Colonic mucosa (tissue), 4 donors: ENCODE measurements around the gene PELI1. TPM values are rescaled to one million over a fixed set of nuclear protein-coding genes. Genes with fewer than 3 reads are reported as not detected.

Experiments used
- DNase-seq: peaks from one replicate; pipeline ENCODE4 v3.0.0-alpha.2; 2020
- H3K27ac ChIP-seq: fragments of 200-600 bp; one replicate; pipeline ENCODE4 v1.8.0; 2021
- H3K27me3 ChIP-seq: fragments of 200-600 bp; one replicate; pipeline ENCODE4 v1.8.0; 2021
- H3K36me3 ChIP-seq: fragments of 200-600 bp; one replicate; pipeline ENCODE4 v1.8.0; 2021
- H3K4me1 ChIP-seq: fragments of 200-600 bp; one replicate; pipeline ENCODE4 v1.8.0; 2021; ENCODE audit warnings: mild to moderate bottlenecking
- H3K4me3 ChIP-seq: fragments of 200-600 bp; one replicate; pipeline ENCODE4 v1.8.0; 2021
- H3K9ac ChIP-seq, 2 donors: one replicate each; pipeline ENCODE4 v1.7.0; 2013; ENCODE audit warnings: control low read depth in 2 of 2, low read depth in 2 of 2, low read length in 2 of 2
- H3K9me3 ChIP-seq: fragments of 200-600 bp; one replicate; pipeline ENCODE4 v1.8.0; 2021
- CTCF ChIP-seq: fragments of 200-600 bp; IDR thresholded peaks from one replicate; pipeline ENCODE4 v1.8.0; 2022; ENCODE audit warnings: antibody characterized with exemption, mild to moderate bottlenecking
- intact Hi-C: fragments of 100-400 bp; cut with DNase I; formaldehyde crosslinking; loops from one replicate; pipeline ENCODE4 v1.14.1; 2022
- total RNA-seq, 2 donors: library from RNA; stranded (reverse); fragmentation: NEBNext Ultra II Directional in 1 of 2; extraction: Animal tissue kit (Norgen Biotek cat#: 25700) in 1 of 2; gene quantifications; one replicate each; pipeline ENCODE4 v1.2.1, GENCODE V29; 2021
- donor health status: healthy.
- donor health status: DM: no; HTN: no; CAD: no.
- donor health status: DM: no; HTN: no; CAD: no.

The PELI1 gene
- total RNA-seq, 2 donors from 2014 or later = 34.3 to 57.6 TPM

- TF ChIP-seq CTCF = no peak
- no peak overlapping the region for H3K4me3 ChIP-seq
- no peak for DNase-seq
- H3K4me1 ChIP-seq = no peaks in the 10 kb centered on the region
- H3K36me3 ChIP-seq = no peaks in the 10 kb centered on the region
- intact Hi-C loops = loop anchor here (10.0 kb wide), 1 partner anchor 163 kb away; no protein-coding TSS in a partner anchor
- no peak overlapping the region for H3K27ac ChIP-seq
- no peaks in the 10 kb centered on the region for H3K9me3 ChIP-seq
- no peaks in the 10 kb centered on the region for H3K27me3 ChIP-seq
- H3K9ac ChIP-seq = no peak overlapping the region
These were observed 7.3 kb upstream of the PELI1 start for GRCh38 chr2:64151476-64151875.

- no peak for TF ChIP-seq CTCF
- Histone ChIP-seq H3K9me3 (no peaks in the 10 kb centered on the region), H3K4me1 (no peaks in the 10 kb centered on the region), H3K36me3 (no peaks in the 10 kb centered on the region), H3K27me3 (no peaks in the 10 kb centered on the region), H3K27ac (no peak overlapping the region), H3K9ac (no peak overlapping the region), H3K4me3 (no peak overlapping the region)
- DNase-seq = no peak
- intact Hi-C loops = no loop called here
These were observed 1.5 kb upstream of the PELI1 start for GRCh38 chr2:64145714-64146113.

- intact Hi-C loops = no loop called here
- Histone ChIP-seq H3K36me3 (no peaks in the 10 kb centered on the region), H3K27me3 (no peaks in the 10 kb centered on the region), H3K9ac (no peak overlapping the region), H3K4me1 (no peaks in the 10 kb centered on the region), H3K4me3 (no peak overlapping the region), H3K9me3 (no peaks in the 10 kb centered on the region), H3K27ac (no peak overlapping the region)
- no peak for DNase-seq
- no peak for TF ChIP-seq CTCF
These were observed 899 bp upstream of the PELI1 start for GRCh38 chr2:64145119-64145518.

- no peaks in the 10 kb centered on the region for H3K9me3 ChIP-seq
- H3K27me3 ChIP-seq = no peaks in the 10 kb centered on the region
- intact Hi-C loops = no loop called here
- no peak for DNase-seq
- peak overlapping the region; percentile 99 for H3K27ac ChIP-seq
- H3K4me1 ChIP-seq = no peaks in the 10 kb centered on the region
- no peaks in the 10 kb centered on the region for H3K36me3 ChIP-seq
- no peak for TF ChIP-seq CTCF
- H3K4me3 ChIP-seq = peak overlapping the region; percentile 78
- peak overlapping the region; percentile 94 to 100 for H3K9ac ChIP-seq
These were observed 807 bp downstream of the PELI1 start for GRCh38 chr2:64143169-64144056.

GRCh38 chr2:64142741-64143168, 1.5 kb downstream of the PELI1 start:
- Histone ChIP-seq H3K4me1 (peaks cover 5% of the 10 kb centered on the region), H3K4me3 (peak overlapping the region; percentile 78), H3K27me3 (no peaks in the 10 kb centered on the region), H3K36me3 (no peaks in the 10 kb centered on the region), H3K27ac (peak overlapping the region; percentile 99), H3K9me3 (no peaks in the 10 kb centered on the region), H3K9ac (peak overlapping the region; percentile 94 to 100)
- intact Hi-C loops = no loop called here
- no peak for TF ChIP-seq CTCF
- DNase-seq = no peak
